K562 (cell line): ENCODE results near the gene MCM7. TPM values are rescaled to one million over a fixed set of nuclear protein-coding genes. Genes with fewer than 3 reads are reported as not detected.

Experiments
- DPF2 ChIP-seq: fragments of 450-650 bp; IDR thresholded peaks from 2 replicates; pipeline ENCODE4 v1.6.1; 2016
- SMAD3 ChIP-seq: fragments of 450-650 bp; formaldehyde crosslinking; conservative IDR thresholded peaks from 2 replicates; pipeline ENCODE4 v1.4.0; 2020; ENCODE audit warnings: mild to moderate bottlenecking
- SNIP1 ChIP-seq: fragments of 450-650 bp; IDR thresholded peaks from 2 replicates; pipeline ENCODE4 v1.7.1; 2017; ENCODE audit warnings: low read depth, mild to moderate bottlenecking
- ZNF143 ChIP-seq: sonication (generic); formaldehyde crosslinking; IDR thresholded peaks from 2 replicates; pipeline ENCODE4 v1.9.0; 2022; ENCODE audit warnings: mild to moderate bottlenecking, missing genetic modification reagents
- ZNF165 ChIP-seq: fragments of 250-450 bp; sonication (Bioruptor Pico); IDR thresholded peaks from 2 replicates; pipeline ENCODE4 v1.4.0; 2020; ENCODE audit warnings: borderline replicate concordance
- ZNF384 ChIP-seq: IDR thresholded peaks from 2 replicates; pipeline ENCODE4 v1.6.1; 2012; ENCODE audit warnings: low read depth, low read length, improper control_type of control experiment
- polyA plus RNA-seq, 8 experiments: library from polyadenylated mRNA; depleted of rRNA in 4 of 8; stranded (reverse) in 5 of 8; unstranded in 3 of 8; fragments of >200 nt; fragmentation: Nextera tagmentation in 2 of 8; fragmentation: Illumina TruSeq in 1 of 8; extraction: Ambion mirVana in 2 of 8; extraction: Trizol in 1 of 8; gene quantifications; 2 replicates each; pipeline versions ENCODE4 v1.2.1 to v1.2.3, GENCODE V29; 2011 to 2014; ENCODE audit warnings: inconsistent platforms in 1 of 8, missing spikeins in 1 of 8
- total RNA-seq, 7 experiments: library from RNA; depleted of rRNA in 6 of 7; stranded (reverse); fragments of >200 nt in 6 of 7; fragmentation: Illumina TruSeq in 2 of 7; extraction: Trizol in 2 of 7; gene quantifications; 2 replicates each; pipeline versions ENCODE4 v1.2.1 to v1.2.3, GENCODE V29; 2011 to 2021; ENCODE audit warnings: low replicate concordance in 1 of 7
- TF ChIP-seq, protein P1 (sequence below), 2 experiments: fragments of 450-650 bp; formaldehyde crosslinking in 1 of 2; IDR thresholded peaks; 2 replicates each; pipeline versions ENCODE4 v1.4.0 to v1.6.1; 2014 to 2020; ENCODE audit warnings: mild to moderate bottlenecking in 2 of 2, borderline replicate concordance in 1 of 2, low read depth in 1 of 2
- TF ChIP-seq, protein P2 (sequence below): sonication (generic); formaldehyde crosslinking; IDR thresholded peaks from 2 replicates; pipeline ENCODE4 v1.8.0; 2022; ENCODE audit warnings: missing genetic modification reagents, mild to moderate bottlenecking, moderate library complexity, borderline replicate concordance
- TF ChIP-seq, protein P3 (sequence below): fragments of 250-450 bp; sonication (Bioruptor Pico); IDR thresholded peaks from 2 replicates; pipeline ENCODE4 v1.5.0; 2021; ENCODE audit warnings: mild to moderate bottlenecking, moderate library complexity
- TF ChIP-seq, protein P4 (sequence below): sonication (generic); formaldehyde crosslinking; IDR thresholded peaks from 2 replicates; pipeline ENCODE4 v1.8.1; 2022; ENCODE audit warnings: missing genetic modification reagents

The MCM7 gene
- total and polyA plus RNA-seq, 9 of the 15 experiments (the other 6 are each of a cell fraction or from before 2014, with no cell fraction given): 329 to 856 (median 437) TPM

DNA sequence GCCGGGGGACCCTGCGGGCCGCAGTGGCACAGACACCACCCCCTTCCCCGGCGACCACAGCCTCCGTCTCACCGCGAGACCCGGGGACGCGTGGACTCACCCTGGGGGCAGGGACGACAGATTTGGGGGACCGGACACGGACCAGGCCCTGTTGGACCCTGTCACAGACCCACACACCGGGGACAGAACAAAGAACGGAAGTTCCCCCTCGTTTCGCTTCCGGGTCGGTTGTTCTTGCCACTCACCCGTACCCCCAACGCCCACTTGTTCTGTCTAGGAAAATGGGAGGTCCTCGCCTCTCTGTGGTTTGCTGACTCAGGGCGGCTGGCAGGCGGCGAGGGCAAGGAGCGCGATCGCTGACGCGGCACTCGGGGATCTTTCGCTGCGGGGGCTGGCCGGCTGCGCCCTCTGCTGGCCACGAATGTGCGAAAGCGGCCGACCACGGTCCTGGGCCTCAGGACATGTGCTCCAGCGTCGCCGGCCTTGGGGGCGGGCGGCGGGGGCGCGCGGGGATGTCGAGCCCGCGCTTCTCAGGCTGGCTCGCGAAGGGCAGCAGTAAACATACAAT, 19.6 kb downstream of the MCM7 start, which contains the start of gene ZNF3 (continued):
- TF ChIP-seq, protein P1, sequence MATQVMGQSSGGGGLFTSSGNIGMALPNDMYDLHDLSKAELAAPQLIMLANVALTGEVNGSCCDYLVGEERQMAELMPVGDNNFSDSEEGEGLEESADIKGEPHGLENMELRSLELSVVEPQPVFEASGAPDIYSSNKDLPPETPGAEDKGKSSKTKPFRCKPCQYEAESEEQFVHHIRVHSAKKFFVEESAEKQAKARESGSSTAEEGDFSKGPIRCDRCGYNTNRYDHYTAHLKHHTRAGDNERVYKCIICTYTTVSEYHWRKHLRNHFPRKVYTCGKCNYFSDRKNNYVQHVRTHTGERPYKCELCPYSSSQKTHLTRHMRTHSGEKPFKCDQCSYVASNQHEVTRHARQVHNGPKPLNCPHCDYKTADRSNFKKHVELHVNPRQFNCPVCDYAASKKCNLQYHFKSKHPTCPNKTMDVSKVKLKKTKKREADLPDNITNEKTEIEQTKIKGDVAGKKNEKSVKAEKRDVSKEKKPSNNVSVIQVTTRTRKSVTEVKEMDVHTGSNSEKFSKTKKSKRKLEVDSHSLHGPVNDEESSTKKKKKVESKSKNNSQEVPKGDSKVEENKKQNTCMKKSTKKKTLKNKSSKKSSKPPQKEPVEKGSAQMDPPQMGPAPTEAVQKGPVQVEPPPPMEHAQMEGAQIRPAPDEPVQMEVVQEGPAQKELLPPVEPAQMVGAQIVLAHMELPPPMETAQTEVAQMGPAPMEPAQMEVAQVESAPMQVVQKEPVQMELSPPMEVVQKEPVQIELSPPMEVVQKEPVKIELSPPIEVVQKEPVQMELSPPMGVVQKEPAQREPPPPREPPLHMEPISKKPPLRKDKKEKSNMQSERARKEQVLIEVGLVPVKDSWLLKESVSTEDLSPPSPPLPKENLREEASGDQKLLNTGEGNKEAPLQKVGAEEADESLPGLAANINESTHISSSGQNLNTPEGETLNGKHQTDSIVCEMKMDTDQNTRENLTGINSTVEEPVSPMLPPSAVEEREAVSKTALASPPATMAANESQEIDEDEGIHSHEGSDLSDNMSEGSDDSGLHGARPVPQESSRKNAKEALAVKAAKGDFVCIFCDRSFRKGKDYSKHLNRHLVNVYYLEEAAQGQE (IDR thresholded peaks at IDR 0.05; ENCODE audit: borderline replicate concordance): peak; percentile 93
- TF ChIP-seq, protein P1 (CRISPR knock-in tag; IDR thresholded peaks at IDR 0.05; ENCODE audit: low read depth): peak; percentile 26; the same call in 1 of the 2 replicates
- TF ChIP-seq, protein P2, sequence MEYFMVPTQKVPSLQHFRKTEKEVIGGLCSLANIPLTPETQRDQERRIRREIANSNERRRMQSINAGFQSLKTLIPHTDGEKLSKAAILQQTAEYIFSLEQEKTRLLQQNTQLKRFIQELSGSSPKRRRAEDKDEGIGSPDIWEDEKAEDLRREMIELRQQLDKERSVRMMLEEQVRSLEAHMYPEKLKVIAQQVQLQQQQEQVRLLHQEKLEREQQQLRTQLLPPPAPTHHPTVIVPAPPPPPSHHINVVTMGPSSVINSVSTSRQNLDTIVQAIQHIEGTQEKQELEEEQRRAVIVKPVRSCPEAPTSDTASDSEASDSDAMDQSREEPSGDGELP: peak; percentile 95
- TF ChIP-seq ZNF384 (peak; percentile 75), SMAD3 (CRISPR knock-in tag) (no peak), DPF2 (peak; percentile 39; the same call in 1 of the 2 replicates), ZNF143 (CRISPR knock-in tag) (no peak; the same call in 1 of the 2 replicates), ZNF165 (CRISPR knock-in tag) (0 out of 2 replicates have a peak, but pooled peaks have one; percentile 62), SNIP1 (peak; percentile 95)
- TF ChIP-seq, protein P3, sequence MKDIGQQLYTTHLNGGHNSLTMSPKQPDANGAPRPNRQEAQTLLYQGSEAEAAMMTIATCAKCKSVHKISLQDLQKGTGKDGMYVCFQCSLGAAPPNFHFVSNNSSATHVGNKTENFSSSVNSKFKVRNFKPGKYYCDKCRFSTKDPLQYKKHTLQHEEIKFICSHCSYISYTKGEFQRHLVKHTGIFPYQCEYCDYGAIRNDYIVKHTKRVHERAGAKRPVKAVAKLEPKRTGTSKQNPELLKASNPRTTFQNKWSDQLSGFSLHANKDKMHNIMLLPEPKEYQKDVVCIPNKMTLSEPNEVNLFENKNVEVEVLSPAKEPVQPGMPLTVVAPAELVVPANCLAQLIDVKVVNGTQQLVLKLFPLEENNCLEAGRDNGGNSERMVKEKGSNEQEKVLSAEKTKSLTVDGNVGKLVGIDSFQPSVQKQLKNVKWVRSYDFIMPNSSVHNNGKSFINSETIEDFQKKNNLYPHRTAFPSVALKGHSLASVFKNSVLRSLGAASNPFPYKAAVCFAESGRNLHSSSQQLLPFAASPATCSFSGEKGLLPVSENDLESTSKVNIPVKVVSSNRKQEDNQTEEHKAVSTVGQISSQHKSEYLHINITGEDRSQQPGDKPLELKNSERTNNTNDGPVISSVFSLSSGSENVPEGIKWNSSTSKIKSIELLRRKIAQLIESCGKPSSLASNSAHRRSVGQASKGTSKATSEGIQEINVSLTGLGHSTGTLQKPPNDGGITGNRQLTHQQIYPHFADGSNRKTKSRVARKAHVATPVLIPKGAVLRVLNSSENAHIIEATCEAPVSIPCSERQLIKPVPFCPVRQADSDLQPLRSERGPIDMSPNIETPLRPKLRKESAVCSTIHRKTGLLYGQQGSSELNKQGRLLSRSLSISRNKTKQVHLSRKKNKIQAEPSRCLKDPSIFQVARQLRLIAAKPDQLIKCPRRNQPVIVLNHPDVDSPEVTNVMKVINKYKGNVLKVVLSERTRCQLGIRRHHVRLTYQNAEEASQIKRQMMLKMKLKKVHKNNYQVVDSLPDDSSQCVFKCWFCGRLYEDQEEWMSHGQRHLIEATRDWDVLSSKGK (CRISPR knock-in tag): no peak
- TF ChIP-seq, protein P4, sequence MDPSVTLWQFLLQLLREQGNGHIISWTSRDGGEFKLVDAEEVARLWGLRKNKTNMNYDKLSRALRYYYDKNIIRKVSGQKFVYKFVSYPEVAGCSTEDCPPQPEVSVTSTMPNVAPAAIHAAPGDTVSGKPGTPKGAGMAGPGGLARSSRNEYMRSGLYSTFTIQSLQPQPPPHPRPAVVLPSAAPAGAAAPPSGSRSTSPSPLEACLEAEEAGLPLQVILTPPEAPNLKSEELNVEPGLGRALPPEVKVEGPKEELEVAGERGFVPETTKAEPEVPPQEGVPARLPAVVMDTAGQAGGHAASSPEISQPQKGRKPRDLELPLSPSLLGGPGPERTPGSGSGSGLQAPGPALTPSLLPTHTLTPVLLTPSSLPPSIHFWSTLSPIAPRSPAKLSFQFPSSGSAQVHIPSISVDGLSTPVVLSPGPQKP (CRISPR knock-in tag): no peak
